Esophagus (tissue), 2 donors: Measurements from ENCODE around the gene ABCC10. TPM values are rescaled to one million over a fixed set of nuclear protein-coding genes. Genes with fewer than 3 reads are reported as not detected.
"Not testable (repeated sequence)": the region's sequence is repeated elsewhere in the genome, so short reads cannot be mapped to it uniquely, and the experiment has no call there.

ENCODE experiments used
- H3K27ac ChIP-seq, 2 donors: one replicate each; pipeline ENCODE4 v1.5.1; 2013; ENCODE audit warnings: low read depth in 2 of 2, mild to moderate bottlenecking in 2 of 2, inconsistent platforms in 1 of 2, low read length in 1 of 2, moderate library complexity in 1 of 2
- H3K27me3 ChIP-seq, 2 donors: one replicate each; pipeline ENCODE4 v1.6.1; 2013; ENCODE audit warnings: low read length in 2 of 2, control low read depth in 1 of 2, mild to moderate bottlenecking in 1 of 2; ENCODE audit not compliant: insufficient read depth in 2 of 2, control insufficient read depth in 1 of 2
- H3K36me3 ChIP-seq, 2 donors: one replicate each; pipeline ENCODE4 v1.6.1; 2013; ENCODE audit warnings: low read length in 1 of 2; ENCODE audit not compliant: control insufficient read depth in 2 of 2, insufficient read depth in 2 of 2
- H3K4me1 ChIP-seq, 2 donors: one replicate each; pipeline ENCODE4 v1.6.1; 2013; ENCODE audit warnings: low read length in 1 of 2; ENCODE audit not compliant: control insufficient read depth in 2 of 2, insufficient read depth in 2 of 2
- H3K4me3 ChIP-seq, 2 donors: one replicate each; pipeline ENCODE4 v1.5.1; 2013; ENCODE audit warnings: low read length in 2 of 2, mild to moderate bottlenecking in 2 of 2, low read depth in 1 of 2, moderate library complexity in 1 of 2
- H3K9me3 ChIP-seq, 2 donors: one replicate each; pipeline ENCODE4 v1.6.1; 2013; ENCODE audit warnings: mild to moderate bottlenecking in 2 of 2, low read depth in 1 of 2, low read length in 1 of 2, moderate library complexity in 1 of 2; ENCODE audit not compliant: control insufficient read depth in 2 of 2, insufficient read depth in 1 of 2
- WGBS, 2 donors: extraction: QIAGEN DNeasy Blood & Tissue Kit; methylation state at CpG; one replicate each; pipeline ENCODE4 v1.1.7; 2013; 5-methylcytosine and 5-hydroxymethylcytosine counted together
- polyA plus RNA-seq, 2 donors: library from polyadenylated mRNA; stranded (reverse); fragments of 200-250 nt; gene quantifications; one replicate each; pipeline ENCODE4 v1.2.3, GENCODE V29; 2013
- donor health status: healthy with polysubstance abuse.
- donor health status: Bipolar disorder and iron deficiency.

Gene ABCC10
- polyA plus RNA-seq, 2 donors = 13.3 to 40.6 TPM

- H3K27ac ChIP-seq = no peak overlapping the region
- no peaks in the 10 kb centered on the region for H3K9me3 ChIP-seq
- H3K36me3 ChIP-seq = peaks cover 10 to 32% of the 10 kb centered on the region in 2 donors
- WGBS, 2 donors = 80 to 89% methylated on average over 4 of the region's 4 CpGs
- H3K4me3 ChIP-seq = no peak overlapping the region
- H3K4me1 ChIP-seq = peaks cover 2 to 4% of the 10 kb centered on the region in 2 donors
- H3K27me3 ChIP-seq = no peaks in the 10 kb centered on the region
Observed at GRCh38 chr6:43452896-43453295, 25.6 kb downstream of the ABCC10 start.

- Histone ChIP-seq H3K4me1 (peaks cover 2 to 4% of the 10 kb centered on the region in 2 donors), H3K36me3 (peaks cover 7 to 24% of the 10 kb centered on the region in 2 donors), H3K4me3 (no peak overlapping the region), H3K27ac (no peak overlapping the region), H3K27me3 (no peaks in the 10 kb centered on the region), H3K9me3 (no peaks in the 10 kb centered on the region)
Observed at GRCh38 chr6:43453831-43454230, 26.5 kb downstream of the ABCC10 start.

GRCh38 chr6:43454290-43454695 lies 27.0 kb downstream of the ABCC10 start:
- Histone ChIP-seq H3K27me3 (no peaks in the 10 kb centered on the region), H3K27ac (peak overlapping the region; percentile 34 to 47), H3K36me3 (peaks cover 6 to 19% of the 10 kb centered on the region in 2 donors), H3K4me1 (peaks cover 2 to 4% of the 10 kb centered on the region in 2 donors), H3K9me3 (no peaks in the 10 kb centered on the region), H3K4me3 (peak overlapping the region; percentile 44 to 47)
- 10 to 11% methylated on average over 17 of the region's 17 CpGs for WGBS, 2 donors

GRCh38 chr6:43454696-43455530 lies 27.6 kb downstream of the ABCC10 start:
- no peaks in the 10 kb centered on the region for H3K27me3 ChIP-seq
- peak overlapping the region; percentile 44 to 47 for H3K4me3 ChIP-seq
- 1% methylated on average over 68 to 95 of the region's 97 CpGs for WGBS, 2 donors
- peaks cover 2 to 4% of the 10 kb centered on the region in 2 donors for H3K4me1 ChIP-seq
- peaks cover 2 to 13% of the 10 kb centered on the region in 2 donors for H3K36me3 ChIP-seq
- H3K27ac ChIP-seq = peak overlapping the region; percentile 46 to 47
- H3K9me3 ChIP-seq = no peaks in the 10 kb centered on the region

GRCh38 chr6:43455531-43456428 lies 28.4 kb downstream of the ABCC10 start, which contains the start of gene DLK2:
Gene DLK2 (minus strand): TSS chr6:43455548. CDS start chr6:43454825, 723 bp downstream.
- H3K4me3 ChIP-seq = peak within 1 kb of the TSS; percentile 44 to 47
- WGBS, 2 donors = 2 to 3% methylated on average over 31 to 52 of the region's 55 CpGs
- H3K4me1 ChIP-seq = peaks cover 2 to 4% of the 10 kb centered on the region in 2 donors
- H3K9me3 ChIP-seq = no peaks in the 10 kb centered on the region
- no peaks in the 10 kb centered on the region for H3K27me3 ChIP-seq
- H3K27ac ChIP-seq = peak within 1 kb of the TSS; percentile 46 to 47
- H3K36me3 ChIP-seq = peaks cover 0 to 6% of the 10 kb centered on the region in 2 donors

- Histone ChIP-seq H3K4me1 (peaks cover 2 to 4% of the 10 kb centered on the region in 2 donors), H3K36me3 (peaks cover 0 to 2% of the 10 kb centered on the region in 2 donors), H3K4me3 (no peak overlapping the region), H3K27ac (no peak overlapping the region), H3K27me3 (no peaks in the 10 kb centered on the region), H3K9me3 (no peaks in the 10 kb centered on the region)
- WGBS, 2 donors = 38 to 57% methylated on average over 5 to 8 of the region's 9 CpGs
Observed at GRCh38 chr6:43457643-43458042, 30.3 kb downstream of the ABCC10 start.

- H3K27me3 ChIP-seq, H3K36me3 ChIP-seq, H3K4me1 ChIP-seq, H3K4me3 ChIP-seq, H3K9me3 ChIP-seq, H3K27ac ChIP-seq: not testable (repeated sequence)
- WGBS, 2 donors = 92 to 94% methylated on average over 15 of the region's 15 CpGs
Observed at GRCh38 chr6:43458154-43458553, 30.8 kb downstream of the ABCC10 start.

GRCh38 chr6:43459535-43459934 lies 32.2 kb downstream of the ABCC10 start:
- Histone ChIP-seq H3K4me1 (peaks cover 1 to 2% of the 10 kb centered on the region in 2 donors), H3K27me3 (no peaks in the 10 kb centered on the region), H3K4me3 (no peak overlapping the region), H3K27ac (no peak overlapping the region), H3K9me3 (no peaks in the 10 kb centered on the region), H3K36me3 (no peaks in the 10 kb centered on the region)
- WGBS, 2 donors = 82 to 84% methylated on average over 1 of the region's 1 CpG

GRCh38 chr6:43460032-43460431 lies 32.7 kb downstream of the ABCC10 start:
- Histone ChIP-seq H3K9me3 (no peaks in the 10 kb centered on the region), H3K36me3 (no peaks in the 10 kb centered on the region), H3K4me1 (peaks cover 0 to under 1% of the 10 kb centered on the region in 2 donors), H3K27me3 (no peaks in the 10 kb centered on the region), H3K4me3 (no peak overlapping the region), H3K27ac (no peak overlapping the region)
- WGBS, 2 donors = 82 to 84% methylated on average over 4 of the region's 4 CpGs
